Hematopoietic multipotent progenitor cell treated with erythropoietin and hydrocortisone succinate and interleukin-3 and kit ligand, for 8 days (in vitro differentiated cells): ENCODE measurements around the gene RAB33B.

Experiments
- DNase-seq: peaks from one replicate; pipeline ENCODE4 v3.0.0-alpha.2; 2015

Gene RAB33B

GRCh38 chr4:139511320-139511719 lies 57.4 kb downstream of the RAB33B start:
- no peak for DNase-seq

DNA sequence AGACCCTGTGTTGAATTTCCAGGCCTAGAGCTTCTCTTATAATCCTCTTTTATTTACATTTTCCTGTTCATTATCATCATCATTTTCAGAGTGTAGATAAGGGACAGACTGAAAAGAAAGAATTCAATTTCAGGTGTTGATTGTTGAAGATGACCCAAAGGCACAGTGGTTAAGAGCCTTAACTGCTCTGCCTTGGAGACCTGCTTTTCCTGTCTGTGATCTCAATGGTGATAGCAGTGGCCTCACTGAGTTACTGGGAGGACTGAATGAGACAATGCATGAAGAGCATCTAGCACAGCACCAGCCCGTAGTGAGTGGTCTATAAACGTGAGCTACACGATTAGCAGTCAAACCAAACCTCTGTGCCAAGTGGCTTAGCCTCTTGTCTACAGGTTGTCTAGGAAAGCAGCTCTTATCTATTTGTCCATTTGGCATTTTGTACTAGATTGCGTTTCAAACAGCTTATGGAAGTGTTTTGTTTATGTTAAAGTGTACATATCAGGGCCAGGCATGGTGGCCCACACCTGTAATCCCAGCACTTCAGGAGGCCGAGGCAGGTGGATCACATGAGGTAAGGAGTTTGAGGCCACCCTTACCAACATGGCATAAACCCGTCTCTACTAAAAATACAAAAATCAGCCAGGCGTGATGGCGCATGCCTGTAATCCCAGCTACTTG lies 60.6 kb downstream of the RAB33B start:
- DNase-seq = peak; percentile 24

DNA sequence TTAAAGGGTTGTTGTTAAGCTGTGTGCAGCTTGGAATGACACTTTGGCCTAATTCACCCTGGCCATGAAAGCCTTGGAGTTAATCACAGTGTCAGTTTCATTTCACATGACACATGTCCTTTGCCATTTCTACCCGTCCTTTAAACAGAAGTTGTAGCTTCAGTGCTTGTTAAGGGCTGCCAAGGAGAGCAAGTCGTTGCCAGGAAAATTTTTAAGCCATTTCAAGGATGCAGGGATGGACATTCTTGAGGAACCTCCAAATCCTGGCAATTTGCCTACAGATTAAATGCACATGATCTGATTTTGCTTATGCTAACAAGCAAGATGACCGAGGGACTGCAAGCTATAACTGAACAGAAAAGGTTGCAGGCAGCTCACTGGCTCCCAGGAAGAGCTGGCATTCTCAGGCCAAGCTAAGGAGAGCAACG lies 61.6 kb downstream of the RAB33B start:
- no peak for DNase-seq

DNA sequence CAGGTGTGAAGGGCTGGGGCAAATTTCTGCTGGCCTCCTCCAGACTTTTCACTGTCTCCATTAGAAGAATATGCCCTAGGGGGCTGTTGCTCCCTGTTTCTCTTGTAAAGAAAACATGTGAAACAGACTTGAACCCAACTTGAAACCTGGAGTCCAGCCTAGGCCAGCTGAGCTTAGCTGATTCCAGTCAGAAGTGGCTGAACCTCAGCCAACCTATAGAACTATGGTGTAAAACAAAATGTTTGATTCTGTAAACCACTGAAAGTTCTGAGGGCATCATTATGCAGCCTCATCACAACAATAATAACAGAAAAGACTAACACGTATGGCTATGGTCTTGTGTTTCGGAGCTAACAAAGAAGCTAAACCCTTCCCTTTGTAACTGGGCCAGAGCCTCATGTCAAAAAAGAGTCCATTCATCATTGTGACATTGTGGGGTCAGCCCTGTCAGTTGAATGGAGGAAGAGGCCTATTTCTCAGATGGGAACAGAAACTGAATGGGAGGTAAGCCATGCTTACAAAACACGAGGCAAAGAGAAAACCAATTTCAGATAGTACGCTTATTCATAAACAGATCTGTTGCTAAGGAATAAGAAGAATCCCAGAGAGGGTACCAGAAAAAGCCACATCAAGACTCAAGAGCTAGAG lies 68.0 kb downstream of the RAB33B start:
- DNase-seq = no peak

DNA sequence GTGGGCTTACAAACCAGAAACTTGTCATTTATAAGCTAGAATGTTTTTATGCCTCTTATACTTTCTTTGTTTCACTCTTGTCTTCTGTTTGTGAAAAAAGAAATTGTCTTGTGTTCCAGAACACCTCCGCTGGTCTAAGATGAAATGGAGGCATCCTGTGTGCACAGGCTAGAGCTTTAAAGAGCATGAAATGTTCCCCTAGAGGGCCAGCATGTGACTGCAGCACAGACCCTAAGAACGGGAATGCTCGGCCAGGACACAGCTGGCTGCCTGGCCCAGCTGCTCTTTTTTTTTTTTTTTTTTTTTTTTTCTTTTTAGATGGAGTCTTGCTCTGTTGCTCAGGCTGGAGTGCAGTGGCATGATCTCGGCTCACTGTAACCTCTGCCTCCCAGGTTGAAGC lies 68.5 kb downstream of the RAB33B start:
- DNase-seq = no peak

DNA sequence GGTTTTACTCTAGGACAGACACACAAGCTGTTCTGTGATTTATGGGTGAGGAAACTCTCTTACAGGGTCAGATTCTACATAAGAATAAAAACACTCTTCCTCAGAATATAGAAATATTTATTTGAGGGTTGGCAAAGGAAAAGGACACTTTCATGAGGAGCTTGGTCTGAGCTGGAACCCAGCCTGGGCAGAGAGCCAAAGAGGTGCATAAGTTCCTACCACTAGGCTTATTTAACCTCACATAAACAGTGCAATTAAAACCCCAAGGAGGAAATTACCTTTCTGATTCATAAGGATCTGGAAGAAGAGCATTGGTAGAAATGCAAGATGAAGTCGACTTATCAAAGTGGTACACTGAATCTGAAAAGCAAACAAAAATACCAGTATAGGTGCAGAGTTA lies 69.2 kb downstream of the RAB33B start:
- DNase-seq = no peak

DNA sequence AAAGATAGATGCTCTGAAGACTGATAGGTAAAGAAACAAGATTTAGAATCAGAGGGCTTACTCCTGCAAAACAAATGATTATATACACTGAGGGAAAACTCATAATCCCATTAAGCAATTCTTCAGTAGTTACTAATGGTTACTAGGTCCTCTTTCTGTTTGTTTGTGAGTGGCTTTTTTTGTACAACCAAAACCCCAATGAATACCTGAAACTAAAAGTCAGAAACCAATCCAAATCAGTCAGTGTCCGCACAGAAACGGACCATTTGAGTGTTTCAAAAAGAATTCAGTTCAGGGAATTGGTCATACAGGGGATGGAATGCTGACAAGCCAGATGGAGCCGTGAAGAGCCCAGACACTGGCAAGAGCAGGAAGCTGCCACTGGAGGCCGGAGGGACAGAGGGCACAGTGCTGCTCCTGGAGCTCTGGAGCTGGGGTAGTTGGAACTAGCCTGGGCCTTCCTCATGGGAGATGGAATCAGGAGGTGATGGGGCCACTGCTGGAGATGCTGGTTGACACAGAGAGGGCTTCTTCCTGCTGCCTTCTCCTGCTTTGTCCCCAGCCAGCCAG lies 70.2 kb downstream of the RAB33B start:
- DNase-seq = no peak

DNA sequence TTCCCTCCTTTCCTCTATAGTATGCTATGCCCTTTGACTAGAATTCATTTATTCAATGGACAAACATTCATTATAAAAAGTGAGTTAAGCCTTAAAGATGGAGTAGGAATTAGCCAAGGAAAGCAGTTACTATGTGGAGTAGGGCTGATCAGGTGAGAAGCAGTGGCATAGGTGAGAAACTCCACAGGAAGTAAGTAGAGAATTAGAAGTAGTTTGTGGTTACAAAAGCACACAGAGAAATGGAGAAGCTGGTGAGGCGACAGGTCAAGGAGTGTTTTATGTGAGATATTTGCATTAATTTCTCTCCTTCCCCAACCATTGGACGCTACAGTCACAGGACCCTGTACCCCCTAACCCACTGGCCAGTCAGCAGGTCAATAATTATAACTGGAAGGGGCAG lies 71.5 kb downstream of the RAB33B start:
- no peak for DNase-seq
